HL-60 (cell line): ENCODE measurements around the gene PIGR.

ENCODE experiments used
- DNase-seq, 2 experiments: peaks; one replicate each; pipeline ENCODE4 v3.0.0-alpha.2; 2010 to 2020; ENCODE audit warnings: low read depth in 1 of 2, low spot score in 1 of 2
- H3K27ac ChIP-seq: fragments of 250-450 bp; sonication (Bioruptor Pico); replicated peaks from 2 replicates; pipeline ENCODE4 v1.5.1; 2020; ENCODE audit warnings: mild to moderate bottlenecking, moderate library complexity
- H3K27me3 ChIP-seq: fragments of 250-450 bp; sonication (Bioruptor Pico); 2 replicates; pipeline ENCODE4 v1.5.1; 2021; ENCODE audit warnings: mild to moderate bottlenecking, moderate library complexity; ENCODE audit not compliant: insufficient read depth, poor library complexity, severe bottlenecking
- H3K4me3 ChIP-seq: replicated peaks from 2 replicates; pipeline ENCODE4 v1.5.1; 2011; ENCODE audit warnings: mild to moderate bottlenecking, control low read depth, low read length; ENCODE audit not compliant: insufficient read depth
- GABPA ChIP-seq: IDR thresholded peaks from 2 replicates; pipeline ENCODE4 v1.6.1; 2012; ENCODE audit warnings: low read depth
- POLR2AphosphoS5 ChIP-seq: IDR thresholded peaks from 2 replicates; pipeline ENCODE4 v1.6.1; 2012; ENCODE audit warnings: low read depth
- SPI1 ChIP-seq: IDR thresholded peaks from 2 replicates; pipeline ENCODE4 v1.6.1; 2012; ENCODE audit warnings: low read depth, mild to moderate bottlenecking, borderline replicate concordance
- TF ChIP-seq, protein P1 (sequence below): IDR thresholded peaks from 2 replicates; pipeline ENCODE4 v1.6.1; 2012; ENCODE audit warnings: low read depth; ENCODE audit not compliant: insufficient replicate concordance
- TF ChIP-seq, protein P2 (sequence below): IDR thresholded peaks from one replicate; pipeline ENCODE4 v1.5.1; 2011; ENCODE audit warnings: low read length, control low read depth, inconsistent platforms; ENCODE audit not compliant: insufficient read depth

PIGR gene

DNA sequence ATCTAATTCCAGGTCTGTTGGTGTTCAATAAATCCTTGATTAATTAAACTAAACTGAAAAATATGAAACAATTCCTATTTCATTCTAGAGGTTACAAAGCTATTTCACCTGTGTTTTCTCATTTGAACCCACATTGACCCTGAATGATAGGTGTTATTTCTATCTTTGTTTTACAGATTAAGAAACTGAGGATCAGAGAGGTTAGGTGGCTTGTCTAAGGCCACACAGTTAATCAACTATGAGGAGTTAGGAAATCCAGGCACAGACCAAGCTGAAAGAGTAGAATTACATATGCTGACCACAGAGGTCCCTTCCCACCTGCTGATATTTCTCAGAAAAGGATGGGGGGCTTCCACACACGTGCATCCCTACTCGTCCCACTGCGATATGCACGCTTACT lies 487 bp downstream of the PIGR start:
- H3K27ac ChIP-seq = no peak overlapping the region
- H3K4me3 ChIP-seq = no peak overlapping the region
- TF ChIP-seq POLR2AphosphoS5 (no peak), SPI1 (no peak), GABPA (no peak)
- TF ChIP-seq, protein P1, sequence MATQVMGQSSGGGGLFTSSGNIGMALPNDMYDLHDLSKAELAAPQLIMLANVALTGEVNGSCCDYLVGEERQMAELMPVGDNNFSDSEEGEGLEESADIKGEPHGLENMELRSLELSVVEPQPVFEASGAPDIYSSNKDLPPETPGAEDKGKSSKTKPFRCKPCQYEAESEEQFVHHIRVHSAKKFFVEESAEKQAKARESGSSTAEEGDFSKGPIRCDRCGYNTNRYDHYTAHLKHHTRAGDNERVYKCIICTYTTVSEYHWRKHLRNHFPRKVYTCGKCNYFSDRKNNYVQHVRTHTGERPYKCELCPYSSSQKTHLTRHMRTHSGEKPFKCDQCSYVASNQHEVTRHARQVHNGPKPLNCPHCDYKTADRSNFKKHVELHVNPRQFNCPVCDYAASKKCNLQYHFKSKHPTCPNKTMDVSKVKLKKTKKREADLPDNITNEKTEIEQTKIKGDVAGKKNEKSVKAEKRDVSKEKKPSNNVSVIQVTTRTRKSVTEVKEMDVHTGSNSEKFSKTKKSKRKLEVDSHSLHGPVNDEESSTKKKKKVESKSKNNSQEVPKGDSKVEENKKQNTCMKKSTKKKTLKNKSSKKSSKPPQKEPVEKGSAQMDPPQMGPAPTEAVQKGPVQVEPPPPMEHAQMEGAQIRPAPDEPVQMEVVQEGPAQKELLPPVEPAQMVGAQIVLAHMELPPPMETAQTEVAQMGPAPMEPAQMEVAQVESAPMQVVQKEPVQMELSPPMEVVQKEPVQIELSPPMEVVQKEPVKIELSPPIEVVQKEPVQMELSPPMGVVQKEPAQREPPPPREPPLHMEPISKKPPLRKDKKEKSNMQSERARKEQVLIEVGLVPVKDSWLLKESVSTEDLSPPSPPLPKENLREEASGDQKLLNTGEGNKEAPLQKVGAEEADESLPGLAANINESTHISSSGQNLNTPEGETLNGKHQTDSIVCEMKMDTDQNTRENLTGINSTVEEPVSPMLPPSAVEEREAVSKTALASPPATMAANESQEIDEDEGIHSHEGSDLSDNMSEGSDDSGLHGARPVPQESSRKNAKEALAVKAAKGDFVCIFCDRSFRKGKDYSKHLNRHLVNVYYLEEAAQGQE = no peak
- TF ChIP-seq, protein P2, sequence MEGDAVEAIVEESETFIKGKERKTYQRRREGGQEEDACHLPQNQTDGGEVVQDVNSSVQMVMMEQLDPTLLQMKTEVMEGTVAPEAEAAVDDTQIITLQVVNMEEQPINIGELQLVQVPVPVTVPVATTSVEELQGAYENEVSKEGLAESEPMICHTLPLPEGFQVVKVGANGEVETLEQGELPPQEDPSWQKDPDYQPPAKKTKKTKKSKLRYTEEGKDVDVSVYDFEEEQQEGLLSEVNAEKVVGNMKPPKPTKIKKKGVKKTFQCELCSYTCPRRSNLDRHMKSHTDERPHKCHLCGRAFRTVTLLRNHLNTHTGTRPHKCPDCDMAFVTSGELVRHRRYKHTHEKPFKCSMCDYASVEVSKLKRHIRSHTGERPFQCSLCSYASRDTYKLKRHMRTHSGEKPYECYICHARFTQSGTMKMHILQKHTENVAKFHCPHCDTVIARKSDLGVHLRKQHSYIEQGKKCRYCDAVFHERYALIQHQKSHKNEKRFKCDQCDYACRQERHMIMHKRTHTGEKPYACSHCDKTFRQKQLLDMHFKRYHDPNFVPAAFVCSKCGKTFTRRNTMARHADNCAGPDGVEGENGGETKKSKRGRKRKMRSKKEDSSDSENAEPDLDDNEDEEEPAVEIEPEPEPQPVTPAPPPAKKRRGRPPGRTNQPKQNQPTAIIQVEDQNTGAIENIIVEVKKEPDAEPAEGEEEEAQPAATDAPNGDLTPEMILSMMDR = no peak
- H3K27me3 ChIP-seq = peaks cover 3% of the 10 kb centered on the region
- no peak for DNase-seq

DNA sequence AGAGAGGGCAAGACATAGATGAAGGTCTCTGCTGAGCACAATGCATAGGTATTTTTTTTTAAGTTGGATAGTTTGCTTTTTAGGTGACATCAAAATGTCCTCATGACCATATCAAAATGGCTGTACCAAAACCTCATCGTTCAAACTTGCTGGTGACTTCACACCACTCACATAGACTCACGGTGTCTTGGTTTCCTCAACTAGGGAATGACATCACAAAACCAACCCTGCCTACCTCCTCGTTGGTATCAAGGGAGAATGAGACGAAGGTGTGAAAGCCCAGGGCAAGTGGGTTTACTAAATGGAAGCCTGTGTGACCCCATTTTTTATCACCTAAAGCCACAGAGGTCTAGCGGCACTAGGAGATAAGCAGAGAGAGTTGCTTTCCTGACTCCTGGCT lies 1.6 kb downstream of the PIGR start:
- Histone ChIP-seq H3K4me3 (no peak overlapping the region), H3K27me3 (peaks cover 3% of the 10 kb centered on the region), H3K27ac (no peak overlapping the region)
- TF ChIP-seq GABPA (no peak), POLR2AphosphoS5 (no peak), SPI1 (no peak)
- TF ChIP-seq, protein P2 = no peak
- TF ChIP-seq, protein P1 = no peak
- no peak for DNase-seq

DNA sequence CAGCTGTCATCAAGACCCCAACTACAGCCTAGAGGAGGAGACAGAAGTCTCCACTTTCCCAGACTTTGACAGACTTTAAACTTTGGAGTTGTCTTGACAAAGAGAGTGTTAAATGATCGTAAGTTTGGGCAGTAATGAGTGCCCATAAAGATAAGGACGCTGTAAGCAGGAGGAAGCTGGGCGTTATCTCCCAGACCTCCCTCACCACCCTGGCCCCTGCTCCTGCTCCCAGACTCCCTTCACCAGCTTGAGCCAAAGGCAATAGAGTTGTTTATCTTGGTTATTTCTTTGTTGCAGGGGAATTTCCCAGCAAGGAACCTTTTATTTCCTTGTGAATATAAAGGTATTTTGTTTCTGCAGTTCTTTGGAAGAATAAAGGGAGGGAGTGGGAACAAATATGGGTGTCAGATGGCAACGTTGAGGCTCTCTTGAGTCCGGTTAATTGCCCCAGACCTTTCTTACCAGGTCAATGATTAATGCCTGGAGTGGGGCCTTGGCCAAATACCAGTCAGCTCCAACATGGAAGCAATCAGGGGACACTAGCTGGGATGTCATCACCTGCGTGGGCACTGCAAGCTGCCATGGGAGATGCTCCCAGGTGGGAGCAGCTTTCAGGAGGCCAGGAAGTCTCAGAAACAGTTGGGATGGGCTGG lies 4.4 kb downstream of the PIGR start:
- DNase-seq = no peak
- H3K27ac ChIP-seq = no peak overlapping the region
- TF ChIP-seq, protein P2 = no peak
- TF ChIP-seq, protein P1 = no peak
- TF ChIP-seq GABPA (no peak), POLR2AphosphoS5 (no peak), SPI1 (no peak)
- H3K4me3 ChIP-seq = no peak overlapping the region
- peaks cover 3% of the 10 kb centered on the region for H3K27me3 ChIP-seq
